HCT116 (cell line): ENCODE measurements around the gene MANBA. TPM values are rescaled to one million over a fixed set of nuclear protein-coding genes. Genes with fewer than 3 reads are reported as not detected.

Source experiments
- ATAC-seq: fragments of 200-7000 bp; cut with Tn5 transposase; 2 replicates; pipeline ENCODE4 v1.9.1; 2020; ENCODE audit warnings: mild to moderate bottlenecking, moderate library complexity
- BruUV-seq: library from RNA; stranded (reverse); fragments of 400-500 nt; replicated peaks from 2 replicates; lab custom pipeline; 2021; lab: Mats Ljungman, UMichigan
- CTCF ChIA-PET: fragments of 300-600 bp; sonication (Branson Sonifier 250); formaldehyde crosslinking; loops from one replicate; lab custom pipeline; 2021; ENCODE audit warnings: antibody characterized with exemption; lab: Charles Lee
- POLR2A ChIA-PET: fragments of 300-600, 350-600 bp; sonication (Branson Sonifier 250); formaldehyde crosslinking; loops from one replicate; lab custom pipeline; 2021; ENCODE audit warnings: antibody characterized with exemption; lab: Charles Lee
- RAD21 ChIA-PET, 2 experiments: fragments of 300-600 bp; sonication (Branson Sonifier 250); formaldehyde crosslinking; loops; one replicate each; lab custom pipeline; 2023; ENCODE audit warnings: low total read pairs in 2 of 2; ENCODE audit not compliant: uncharacterized antibody in 2 of 2, unreplicated experiment in 2 of 2, low non-redundant PET in 1 of 2; lab: Charles Lee
- DNase-seq: peaks from one replicate; pipeline ENCODE4 v3.0.0-alpha.2; 2010; ENCODE audit warnings: low read depth, low spot score
- H2AFZ ChIP-seq: fragments of 200-600 bp; shearing (Covaris generic), sonication (generic); 2 replicates; pipeline ENCODE4 v1.6.1; 2017; ENCODE audit warnings: low read depth, mixed run types, mixed read lengths, antibody characterized with exemption, low read length; ENCODE audit not compliant: poor library complexity, severe bottlenecking
- H3K27ac ChIP-seq: 2 replicates; pipeline ENCODE4 v1.5.1; 2012; ENCODE audit warnings: low read depth, low read length
- H3K27me3 ChIP-seq: fragments of 200-600 bp; sonication (generic); 2 replicates; pipeline ENCODE4 v1.6.1; 2016; ENCODE audit warnings: mixed run types, low read length, mixed read lengths; ENCODE audit not compliant: insufficient read depth
- H3K36me3 ChIP-seq, 2 experiments: fragments of 200-500 bp in 1 of 2; fragments of 200-600 bp in 1 of 2; sonication (Bioruptor generic) in 1 of 2; sonication (generic) in 1 of 2; 2 replicates each; pipeline versions ENCODE4 v1.5.1 to v1.6.1; 2014 to 2016; ENCODE audit warnings: low read length in 2 of 2, inconsistent platforms in 1 of 2, mixed read lengths in 1 of 2, mixed run types in 1 of 2; ENCODE audit not compliant: insufficient read depth in 2 of 2, control insufficient read depth in 1 of 2
- H3K4me1 ChIP-seq, 2 experiments: fragments of 200-600 bp in 1 of 2; sonication (generic) in 1 of 2; 2 replicates each; pipeline versions ENCODE4 v1.5.1 to v1.6.1; 2012 to 2017; ENCODE audit warnings: low read length in 2 of 2, inconsistent platforms in 1 of 2, mild to moderate bottlenecking in 1 of 2, mixed read lengths in 1 of 2, mixed run types in 1 of 2, moderate library complexity in 1 of 2; ENCODE audit not compliant: insufficient read depth in 2 of 2, control insufficient read depth in 1 of 2
- H3K4me2 ChIP-seq: fragments of 200-600 bp; sonication (generic); 2 replicates; pipeline ENCODE4 v1.6.1; 2017; ENCODE audit warnings: mixed run types, low read length, mixed read lengths
- H3K4me3 ChIP-seq, 2 experiments: fragments of 200-600 bp in 1 of 2; sonication (generic) in 1 of 2; replicated peaks in 1 of 2; 2 replicates each; pipeline ENCODE4 v1.5.1; 2011 to 2016; ENCODE audit warnings: low read length in 2 of 2, control low read depth in 1 of 2, low read depth in 1 of 2, mild to moderate bottlenecking in 1 of 2, mixed read lengths in 1 of 2, mixed run types in 1 of 2
- H3K79me2 ChIP-seq: fragments of 200-600 bp; sonication (generic); 2 replicates; pipeline ENCODE4 v1.6.1; 2017; ENCODE audit warnings: mild to moderate bottlenecking, mixed run types, low read length, moderate library complexity, mixed read lengths; ENCODE audit not compliant: insufficient read depth
- H3K9ac ChIP-seq: fragments of 200-600 bp; sonication (generic); 2 replicates; pipeline ENCODE4 v1.6.1; 2016; ENCODE audit warnings: low read length, mixed read lengths
- H3K9me2 ChIP-seq: fragments of 200-600 bp; sonication (generic), shearing (Covaris generic); 2 replicates; pipeline ENCODE4 v1.6.1; 2017; ENCODE audit warnings: mixed run types, mild to moderate bottlenecking, moderate library complexity; ENCODE audit not compliant: insufficient read depth
- H3K9me3 ChIP-seq, 2 experiments: fragments of 200-500 bp in 1 of 2; fragments of 200-600 bp in 1 of 2; sonication (Bioruptor generic) in 1 of 2; sonication (generic) in 1 of 2; 2 replicates each; pipeline ENCODE4 v1.6.1; 2014 to 2017; ENCODE audit warnings: low read length in 2 of 2, mixed read lengths in 2 of 2, inconsistent platforms in 1 of 2, low read depth in 1 of 2, mild to moderate bottlenecking in 1 of 2, mixed run types in 1 of 2, moderate library complexity in 1 of 2; ENCODE audit not compliant: control insufficient read depth in 1 of 2, insufficient read depth in 1 of 2
- H4K20me1 ChIP-seq: fragments of 200-600 bp; sonication (generic), shearing (Covaris generic); 2 replicates; pipeline ENCODE4 v1.6.1; 2017; ENCODE audit warnings: mixed run types, mild to moderate bottlenecking, moderate library complexity; ENCODE audit not compliant: insufficient read depth
- ELF1 ChIP-seq: IDR thresholded peaks from 2 replicates; pipeline ENCODE4 v1.6.1; 2012; ENCODE audit warnings: low read depth, borderline replicate concordance
- EZH2 ChIP-seq: fragments of 200-600 bp; sonication (generic); IDR thresholded peaks from 2 replicates; pipeline ENCODE4 v1.6.1; 2017; ENCODE audit warnings: antibody characterized with exemption, mixed run types
- EZH2phosphoT487 ChIP-seq: fragments of 200-600 bp; IDR thresholded peaks from 2 replicates; pipeline ENCODE4 v1.6.1; 2018; ENCODE audit warnings: antibody characterized with exemption, borderline replicate concordance
- FOSL1 ChIP-seq: IDR thresholded peaks from 2 replicates; pipeline ENCODE4 v1.6.1; 2012; ENCODE audit warnings: low read depth
- RAD21 ChIP-seq: IDR thresholded peaks from 2 replicates; pipeline ENCODE4 v1.6.1; 2012; ENCODE audit warnings: low read depth, mild to moderate bottlenecking
- SIN3A ChIP-seq: IDR thresholded peaks from 2 replicates; pipeline ENCODE4 v1.6.1; 2012; ENCODE audit warnings: low read depth
- SP1 ChIP-seq: IDR thresholded peaks from 2 replicates; pipeline ENCODE4 v1.6.1; 2012; ENCODE audit warnings: low read depth
- SRF ChIP-seq: IDR thresholded peaks from 2 replicates; pipeline ENCODE4 v1.6.1; 2012; ENCODE audit warnings: low read depth
- TCF7L2 ChIP-seq: IDR thresholded peaks from 2 replicates; pipeline ENCODE4 v1.7.0; 2011; ENCODE audit warnings: borderline replicate concordance, inconsistent platforms; ENCODE audit not compliant: insufficient read depth, insufficient read length; ENCODE audit errors: extremely low read depth
- YY1 ChIP-seq: IDR thresholded peaks from 2 replicates; pipeline ENCODE4 v1.6.1; 2011; ENCODE audit warnings: low read length, low read depth, moderate library complexity, mild to moderate bottlenecking; ENCODE audit not compliant: insufficient replicate concordance; ENCODE audit errors: extremely low read depth
- ZFX ChIP-seq: fragments of 450-650 bp; IDR thresholded peaks from 2 replicates; pipeline ENCODE4 v1.6.1; 2017
- ZNF274 ChIP-seq: fragments of 200-500 bp; sonication (Bioruptor generic); IDR thresholded peaks from 2 replicates; pipeline ENCODE4 v1.6.1; 2014; ENCODE audit warnings: mild to moderate bottlenecking, low read depth, low read length, inconsistent platforms
- intact Hi-C: fragments of 100-400 bp; cut with micrococcal nuclease; formaldehyde crosslinking; loops from 2 replicates; pipeline ENCODE4 v1.10.0; 2022
- total RNA-seq: library from RNA; stranded (reverse); gene quantifications from one replicate; pipeline ENCODE4 v1.2.1, GENCODE V29; 2021; ENCODE audit not compliant: unreplicated experiment
- TF ChIP-seq, protein P1 (sequence below), 3 experiments: fragments of 200-600 bp in 1 of 3; sonication (generic) in 1 of 3; IDR thresholded peaks in 2 of 3; conservative IDR thresholded peaks in 1 of 3; 2 replicates each; pipeline ENCODE4 v1.5.1; 2012 to 2017; ENCODE audit warnings: low read depth in 2 of 3, low read length in 2 of 3, antibody characterized with exemption in 1 of 3, borderline replicate concordance in 1 of 3, control low read depth in 1 of 3, mild to moderate bottlenecking in 1 of 3, mixed read lengths in 1 of 3, mixed run types in 1 of 3, moderate library complexity in 1 of 3; ENCODE audit not compliant: insufficient read depth in 1 of 3
- TF ChIP-seq, protein P2 (sequence below): IDR thresholded peaks from 2 replicates; pipeline ENCODE4 v1.6.1; 2011; ENCODE audit warnings: mild to moderate bottlenecking, low read length, moderate library complexity; ENCODE audit not compliant: insufficient replicate concordance; ENCODE audit errors: extremely low read depth

The MANBA gene
- total RNA-seq, 1 experiment from 2014 or later: 21.3 TPM

DNA sequence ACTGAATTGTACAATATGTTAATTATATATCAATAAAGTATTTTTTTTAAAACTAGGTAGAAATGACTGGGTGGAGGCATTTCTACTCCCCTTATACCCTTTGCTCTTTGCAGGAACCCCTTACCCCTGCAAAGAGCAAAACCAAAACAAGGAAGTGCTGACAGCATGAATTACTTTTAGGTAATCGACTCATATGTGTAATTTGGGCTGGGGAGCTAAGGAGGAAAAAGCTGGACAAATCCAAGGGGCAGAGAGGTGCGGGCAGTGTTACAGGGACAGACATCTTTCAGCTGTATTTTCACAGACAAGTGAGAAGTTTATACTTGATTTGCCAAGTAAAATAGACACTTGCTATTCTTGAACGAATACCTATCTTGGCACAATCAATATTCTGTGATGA lies 35.5 kb downstream of the MANBA start:
- RAD21 ChIA-PET: no interaction called here
- no peak overlapping the region for H3K9ac ChIP-seq
- TF ChIP-seq, protein P1, sequence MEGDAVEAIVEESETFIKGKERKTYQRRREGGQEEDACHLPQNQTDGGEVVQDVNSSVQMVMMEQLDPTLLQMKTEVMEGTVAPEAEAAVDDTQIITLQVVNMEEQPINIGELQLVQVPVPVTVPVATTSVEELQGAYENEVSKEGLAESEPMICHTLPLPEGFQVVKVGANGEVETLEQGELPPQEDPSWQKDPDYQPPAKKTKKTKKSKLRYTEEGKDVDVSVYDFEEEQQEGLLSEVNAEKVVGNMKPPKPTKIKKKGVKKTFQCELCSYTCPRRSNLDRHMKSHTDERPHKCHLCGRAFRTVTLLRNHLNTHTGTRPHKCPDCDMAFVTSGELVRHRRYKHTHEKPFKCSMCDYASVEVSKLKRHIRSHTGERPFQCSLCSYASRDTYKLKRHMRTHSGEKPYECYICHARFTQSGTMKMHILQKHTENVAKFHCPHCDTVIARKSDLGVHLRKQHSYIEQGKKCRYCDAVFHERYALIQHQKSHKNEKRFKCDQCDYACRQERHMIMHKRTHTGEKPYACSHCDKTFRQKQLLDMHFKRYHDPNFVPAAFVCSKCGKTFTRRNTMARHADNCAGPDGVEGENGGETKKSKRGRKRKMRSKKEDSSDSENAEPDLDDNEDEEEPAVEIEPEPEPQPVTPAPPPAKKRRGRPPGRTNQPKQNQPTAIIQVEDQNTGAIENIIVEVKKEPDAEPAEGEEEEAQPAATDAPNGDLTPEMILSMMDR (IDR thresholded peaks at IDR 0.05 in 2 of 3, conservative IDR thresholded peaks at IDR 0.05 in 1 of 3; ENCODE audit: borderline replicate concordance in 1 of 3, insufficient read depth in 1 of 3, low read depth in 2 of 3, low read length in 2 of 3): no peak
- TF ChIP-seq, all 23 proteins: peak for 0
- ATAC-seq (no peak), DNase-seq (no peak)
- BruUV-seq: no TSS peak
- H3K27ac ChIP-seq: no peak overlapping the region
- no peaks in the 10 kb centered on the region for H3K4me1 ChIP-seq
- H3K9me2 ChIP-seq: no peaks in the 10 kb centered on the region
- H3K36me3 ChIP-seq: no peaks in the 10 kb centered on the region
- no peaks in the 10 kb centered on the region for H4K20me1 ChIP-seq
- CTCF ChIA-PET: no interaction called here
- intact Hi-C loops: no loop called here
- no peaks in the 10 kb centered on the region for H3K79me2 ChIP-seq
- no peaks in the 10 kb centered on the region for H3K9me3 ChIP-seq
- no peaks in the 10 kb centered on the region for H3K27me3 ChIP-seq
- no peak overlapping the region for H2AFZ ChIP-seq
- H3K4me3 ChIP-seq: no peak overlapping the region
- H3K4me2 ChIP-seq: no peak overlapping the region
- POLR2A ChIA-PET: no interaction called here

DNA sequence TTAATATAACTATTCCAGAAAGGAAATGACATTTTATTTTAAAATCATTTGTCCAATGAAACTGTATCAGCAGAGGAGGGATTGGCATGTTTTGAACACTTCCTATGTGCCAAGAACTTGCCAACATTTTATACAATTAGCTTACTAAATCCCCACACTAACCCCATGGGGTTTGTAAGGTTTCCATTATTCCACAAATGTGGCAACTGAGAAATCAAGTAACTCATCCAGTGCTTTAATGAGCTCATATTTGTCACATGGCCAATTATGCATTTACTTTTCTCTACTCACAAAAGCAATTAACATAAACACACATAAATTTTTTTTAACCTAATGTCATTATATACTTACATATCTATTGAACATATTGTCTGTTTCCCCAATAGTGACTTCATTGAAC lies 37.3 kb downstream of the MANBA start:
- no TSS peak for BruUV-seq
- Histone ChIP-seq H3K9me2 (no peaks in the 10 kb centered on the region), H3K4me2 (no peak overlapping the region), H2AFZ (no peak overlapping the region), H3K9me3 (peaks cover 0 to 5% of the 10 kb centered on the region in 2 experiments; a peak in 1 of 4 replicates), H3K9ac (no peak overlapping the region), H3K79me2 (no peaks in the 10 kb centered on the region), H3K27me3 (no peaks in the 10 kb centered on the region), H4K20me1 (no peaks in the 10 kb centered on the region), H3K4me3 (no peak overlapping the region), H3K36me3 (no peaks in the 10 kb centered on the region; a peak in 1 of 4 replicates), H3K4me1 (no peaks in the 10 kb centered on the region), H3K27ac (no peak overlapping the region)
- intact Hi-C loops: no loop called here
- DNase-seq (no peak), ATAC-seq (no peak)
- ChIA-PET RAD21 (no interaction called here), CTCF (no interaction called here), POLR2A (no interaction called here)
- no peak for TF ChIP-seq EZH2phosphoT487
- no peak for TF ChIP-seq ZNF274
- TF ChIP-seq TCF7L2: no peak
- no peak for TF ChIP-seq RAD21
- TF ChIP-seq SRF: no peak
- TF ChIP-seq ZFX: no peak
- TF ChIP-seq EZH2: no peak
- TF ChIP-seq, protein P2, sequence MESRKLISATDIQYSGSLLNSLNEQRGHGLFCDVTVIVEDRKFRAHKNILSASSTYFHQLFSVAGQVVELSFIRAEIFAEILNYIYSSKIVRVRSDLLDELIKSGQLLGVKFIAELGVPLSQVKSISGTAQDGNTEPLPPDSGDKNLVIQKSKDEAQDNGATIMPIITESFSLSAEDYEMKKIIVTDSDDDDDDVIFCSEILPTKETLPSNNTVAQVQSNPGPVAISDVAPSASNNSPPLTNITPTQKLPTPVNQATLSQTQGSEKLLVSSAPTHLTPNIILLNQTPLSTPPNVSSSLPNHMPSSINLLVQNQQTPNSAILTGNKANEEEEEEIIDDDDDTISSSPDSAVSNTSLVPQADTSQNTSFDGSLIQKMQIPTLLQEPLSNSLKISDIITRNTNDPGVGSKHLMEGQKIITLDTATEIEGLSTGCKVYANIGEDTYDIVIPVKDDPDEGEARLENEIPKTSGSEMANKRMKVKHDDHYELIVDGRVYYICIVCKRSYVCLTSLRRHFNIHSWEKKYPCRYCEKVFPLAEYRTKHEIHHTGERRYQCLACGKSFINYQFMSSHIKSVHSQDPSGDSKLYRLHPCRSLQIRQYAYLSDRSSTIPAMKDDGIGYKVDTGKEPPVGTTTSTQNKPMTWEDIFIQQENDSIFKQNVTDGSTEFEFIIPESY: no peak
- no peak for TF ChIP-seq FOSL1
- TF ChIP-seq SIN3A: no peak
- no peak for TF ChIP-seq ELF1
- TF ChIP-seq SP1: no peak
- TF ChIP-seq YY1: no peak
